Measurements from ENCODE around the gene ITGA3.
A peak's percentile ranks its signal among the peaks of the same experiment; 100 is the strongest.

The ITGA3 gene

GRCh38 chr17:50046667-50047066, 9.2 kb upstream of the ITGA3 start:
- POLR2A ChIA-PET (ENCODE audit: low non-redundant PET): no interaction called here
- DNase-seq (ENCODE audit: low spot score): no peak
- CTCF ChIA-PET: interaction anchor here (0.6 kb wide), 1 partner anchor 20 kb away, joined by 3 read pairs; no protein-coding TSS in a partner anchor
- TF ChIP-seq, protein P1, sequence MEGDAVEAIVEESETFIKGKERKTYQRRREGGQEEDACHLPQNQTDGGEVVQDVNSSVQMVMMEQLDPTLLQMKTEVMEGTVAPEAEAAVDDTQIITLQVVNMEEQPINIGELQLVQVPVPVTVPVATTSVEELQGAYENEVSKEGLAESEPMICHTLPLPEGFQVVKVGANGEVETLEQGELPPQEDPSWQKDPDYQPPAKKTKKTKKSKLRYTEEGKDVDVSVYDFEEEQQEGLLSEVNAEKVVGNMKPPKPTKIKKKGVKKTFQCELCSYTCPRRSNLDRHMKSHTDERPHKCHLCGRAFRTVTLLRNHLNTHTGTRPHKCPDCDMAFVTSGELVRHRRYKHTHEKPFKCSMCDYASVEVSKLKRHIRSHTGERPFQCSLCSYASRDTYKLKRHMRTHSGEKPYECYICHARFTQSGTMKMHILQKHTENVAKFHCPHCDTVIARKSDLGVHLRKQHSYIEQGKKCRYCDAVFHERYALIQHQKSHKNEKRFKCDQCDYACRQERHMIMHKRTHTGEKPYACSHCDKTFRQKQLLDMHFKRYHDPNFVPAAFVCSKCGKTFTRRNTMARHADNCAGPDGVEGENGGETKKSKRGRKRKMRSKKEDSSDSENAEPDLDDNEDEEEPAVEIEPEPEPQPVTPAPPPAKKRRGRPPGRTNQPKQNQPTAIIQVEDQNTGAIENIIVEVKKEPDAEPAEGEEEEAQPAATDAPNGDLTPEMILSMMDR (conservative IDR thresholded peaks at IDR 0.05; ENCODE audit: low read depth): no peak
- H3K27ac ChIP-seq: peak overlapping the region; percentile 100

DNA sequence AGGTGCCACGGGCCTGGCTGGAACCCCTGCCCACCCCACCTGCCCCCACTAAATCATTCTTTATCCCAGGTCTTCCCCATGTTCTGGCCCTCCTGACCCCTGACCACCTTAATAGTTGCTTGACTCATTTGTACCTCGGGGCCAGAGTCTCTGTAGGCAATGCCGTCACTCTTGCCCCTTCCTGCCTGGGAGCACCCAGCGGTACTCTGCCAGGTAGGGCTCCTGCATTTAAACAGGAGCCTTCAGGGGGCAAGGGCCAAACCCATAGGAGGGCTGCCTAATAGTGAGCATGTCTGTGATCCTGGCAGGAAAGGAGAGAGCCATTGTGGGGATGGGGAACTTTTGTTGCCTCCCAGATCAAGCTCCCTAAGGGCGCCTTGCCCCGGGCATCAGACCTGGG, 8.8 kb upstream of the ITGA3 start:
- TF ChIP-seq, protein P1 (conservative IDR thresholded peaks at IDR 0.05; ENCODE audit: low read depth): no peak
- no peak for DNase-seq (ENCODE audit: low spot score)
- H3K27ac ChIP-seq: peak overlapping the region; percentile 100
- ChIA-PET POLR2A (ENCODE audit: low non-redundant PET) (interaction anchor here (1.4 kb wide), 1 partner anchor 19 kb away, joined by 7 read pairs; no protein-coding TSS in a partner anchor), CTCF (interaction anchor here (0.6 kb wide), 1 partner anchor 20 kb away, joined by 3 read pairs; no protein-coding TSS in a partner anchor)

DNA sequence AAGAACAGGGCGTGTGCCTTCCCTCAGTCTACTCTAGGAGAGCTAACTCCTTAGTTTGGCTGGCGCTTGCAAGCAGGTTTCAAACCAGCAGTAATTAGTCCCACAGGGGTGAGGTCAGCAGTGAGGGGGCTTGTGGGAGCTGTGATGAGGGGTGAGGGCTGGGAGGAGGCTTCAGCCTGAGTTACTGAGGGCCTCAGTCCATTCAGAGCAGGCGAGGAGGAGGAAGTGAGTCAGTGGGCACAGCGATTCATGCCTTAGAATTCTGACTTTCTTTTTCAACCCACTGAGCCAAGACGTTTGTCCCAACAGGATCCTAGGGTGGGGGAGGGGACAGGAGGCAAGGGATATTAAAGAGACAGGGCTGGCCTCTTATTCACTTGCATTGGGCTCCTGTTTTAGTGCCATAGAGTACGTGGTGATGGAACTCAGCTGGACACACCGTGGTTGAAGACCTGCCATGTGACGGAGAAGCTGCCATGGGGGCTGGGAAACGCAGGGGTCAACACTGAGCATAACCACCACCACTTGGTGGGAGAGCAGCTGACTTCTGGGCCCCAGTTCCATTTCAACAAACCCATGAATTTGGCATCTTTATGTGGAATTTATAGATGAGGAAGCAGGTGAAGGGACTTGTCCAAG, 8.3 kb upstream of the ITGA3 start:
- peak overlapping the region; percentile 100 for H3K27ac ChIP-seq
- POLR2A ChIA-PET (ENCODE audit: low non-redundant PET): interaction anchor here (1.4 kb wide), 1 partner anchor 20 kb away, joined by 7 read pairs; no protein-coding TSS in a partner anchor
- peak; percentile 85 for DNase-seq (ENCODE audit: low spot score)
- TF ChIP-seq, protein P1 (conservative IDR thresholded peaks at IDR 0.05; ENCODE audit: low read depth): no peak
- CTCF ChIA-PET: interaction anchor here (0.6 to 1.2 kb wide), 3 partner anchors 10 to 21 kb away, joined by 3 to 5 read pairs (median 3); no protein-coding TSS in a partner anchor

- ChIA-PET POLR2A (ENCODE audit: low non-redundant PET) (interaction anchor here (0.8 to 1.4 kb wide), 2 partner anchors 11 to 20 kb away, joined by 4 to 7 read pairs; no protein-coding TSS in a partner anchor), CTCF (interaction anchor here (0.6 to 1.2 kb wide), 3 partner anchors 11 to 149 kb away, joined by 3 to 5 read pairs (median 3); no protein-coding TSS in a partner anchor)
- peak overlapping the region; percentile 100 for H3K27ac ChIP-seq
- no peak for DNase-seq (ENCODE audit: low spot score)
- TF ChIP-seq, protein P1 (conservative IDR thresholded peaks at IDR 0.05; ENCODE audit: low read depth): no peak
Observed at GRCh38 chr17:50048146-50048720, 7.7 kb upstream of the ITGA3 start.

GRCh38 chr17:50048988-50049387, 6.9 kb upstream of the ITGA3 start:
- TF ChIP-seq, protein P1 (conservative IDR thresholded peaks at IDR 0.05; ENCODE audit: low read depth): no peak
- no peak for DNase-seq (ENCODE audit: low spot score)
- peak overlapping the region; percentile 100 for H3K27ac ChIP-seq
- CTCF ChIA-PET: interaction anchor here (0.6 kb wide), 1 partner anchor 150 kb away, joined by 3 read pairs; no protein-coding TSS in a partner anchor
- POLR2A ChIA-PET (ENCODE audit: low non-redundant PET): no interaction called here

DNA sequence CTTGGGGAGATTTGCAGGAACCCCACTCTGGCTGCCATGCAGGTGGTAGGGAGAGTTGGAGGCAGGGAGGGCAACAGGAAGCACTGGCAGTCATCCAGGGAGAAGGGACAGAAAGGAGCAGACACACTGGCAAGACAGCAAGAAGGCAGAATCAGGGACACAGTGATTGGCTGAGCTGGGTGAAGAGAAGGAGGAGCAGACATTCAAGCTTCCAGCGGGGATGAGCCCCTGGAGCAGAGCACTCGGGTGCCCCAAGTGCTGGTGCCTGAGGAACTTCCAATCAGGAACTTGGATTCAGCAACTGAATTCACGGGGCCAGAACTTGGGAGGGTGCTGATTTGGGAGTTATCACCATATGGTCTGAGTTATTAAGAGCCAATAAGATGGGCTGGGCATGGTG, 6.3 kb upstream of the ITGA3 start:
- DNase-seq (ENCODE audit: low spot score): no peak
- CTCF ChIA-PET: no interaction called here
- TF ChIP-seq, protein P1 (conservative IDR thresholded peaks at IDR 0.05; ENCODE audit: low read depth): no peak
- POLR2A ChIA-PET (ENCODE audit: low non-redundant PET): no interaction called here
- peak overlapping the region; percentile 100 for H3K27ac ChIP-seq
